ENCODE data around the gene CDCP2. TPM values are rescaled to one million over a fixed set of nuclear protein-coding genes. Genes with fewer than 3 reads are reported as not detected.

The CDCP2 gene
- total and polyA plus RNA-seq, 2 experiments from 2014 or later, result not detected

DNA sequence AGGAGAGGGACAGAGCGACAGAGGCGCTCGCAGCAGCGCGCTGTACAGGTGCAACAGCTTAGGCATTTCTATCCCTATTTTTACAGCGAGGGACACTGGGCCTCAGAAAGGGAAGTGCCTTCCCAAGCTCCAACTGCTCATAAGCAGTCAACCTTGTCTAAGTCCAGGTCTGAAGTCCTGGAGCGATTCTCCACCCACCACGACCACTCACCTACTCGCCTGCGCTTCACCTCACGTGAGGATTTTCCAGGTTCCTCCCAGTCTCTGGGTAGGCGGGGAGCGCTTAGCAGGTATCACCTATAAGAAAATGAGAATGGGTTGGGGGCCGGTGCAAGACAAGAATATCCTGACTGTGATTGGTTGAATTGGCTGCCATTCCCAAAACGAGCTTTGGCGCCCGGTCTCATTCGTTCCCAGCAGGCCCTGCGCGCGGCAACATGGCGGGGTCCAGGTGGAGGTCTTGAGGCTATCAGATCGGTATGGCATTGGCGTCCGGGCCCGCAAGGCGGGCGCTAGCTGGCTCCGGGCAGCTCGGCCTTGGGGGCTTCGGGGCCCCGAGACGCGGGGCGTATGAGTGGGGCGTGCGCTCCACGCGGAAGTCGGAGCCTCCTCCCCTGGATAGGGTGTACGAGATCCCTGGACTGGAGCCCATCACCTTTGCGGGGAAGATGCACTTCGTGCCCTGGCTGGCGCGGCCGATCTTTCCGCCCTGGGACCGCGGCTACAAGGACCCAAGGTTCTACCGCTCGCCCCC is 47.1 kb upstream of the CDCP2 start, which contains the start of the genes CYB5RL and MRPL37:
TSS of gene CYB5RL (minus strand) at position 266 of the 754 bp plus-strand sequence. CDS start 4,414 bp downstream, outside the sequence.
TSS of gene MRPL37 (plus strand) at position 403 of the 754 bp plus-strand sequence. CDS start at position 480, 77 bp downstream.
- H3K4me1 ChIP-seq (ENCODE audit: insufficient read depth), result peaks cover 16% of the 10 kb centered on the region
- Mint-ChIP-seq H3K4me3 (peak within 1 kb of the TSS; percentile 96), H3K36me3 (ENCODE audit: low read depth) (peaks cover 7% of the 10 kb centered on the region), H3K27me3 (ENCODE audit: insufficient read depth, low read depth, poor library complexity) (peaks cover 2% of the 10 kb centered on the region), H3K4me1 (peaks cover 12% of the 10 kb centered on the region), H3K9me3 (no peaks in the 10 kb centered on the region), H3K27ac (peak within 1 kb of the TSS; percentile 91)
- H3K9me2 ChIP-seq (ENCODE audit: insufficient read depth), result no peaks in the 10 kb centered on the region
- ATAC-seq (peak; percentile 98), DNase-seq (ENCODE audit: low spot score) (peak; percentile 100)
- peaks cover 40% of the 10 kb centered on the region for H3K79me2 ChIP-seq (replicated peaks; ENCODE audit: insufficient read depth)
- no peaks in the 10 kb centered on the region for H3K27me3 ChIP-seq (ENCODE audit: insufficient read depth)
- H3K4me3 ChIP-seq, result peak within 1 kb of the TSS; percentile 90
- H2AFZ ChIP-seq, result peak within 1 kb of the TSS; percentile 5; the same call in 1 of the 2 replicates
- peak; percentile 93 for TF ChIP-seq POLR2AphosphoS5 (IDR thresholded peaks at IDR 0.05; ENCODE audit: low read depth)
- TF ChIP-seq, protein P1, sequence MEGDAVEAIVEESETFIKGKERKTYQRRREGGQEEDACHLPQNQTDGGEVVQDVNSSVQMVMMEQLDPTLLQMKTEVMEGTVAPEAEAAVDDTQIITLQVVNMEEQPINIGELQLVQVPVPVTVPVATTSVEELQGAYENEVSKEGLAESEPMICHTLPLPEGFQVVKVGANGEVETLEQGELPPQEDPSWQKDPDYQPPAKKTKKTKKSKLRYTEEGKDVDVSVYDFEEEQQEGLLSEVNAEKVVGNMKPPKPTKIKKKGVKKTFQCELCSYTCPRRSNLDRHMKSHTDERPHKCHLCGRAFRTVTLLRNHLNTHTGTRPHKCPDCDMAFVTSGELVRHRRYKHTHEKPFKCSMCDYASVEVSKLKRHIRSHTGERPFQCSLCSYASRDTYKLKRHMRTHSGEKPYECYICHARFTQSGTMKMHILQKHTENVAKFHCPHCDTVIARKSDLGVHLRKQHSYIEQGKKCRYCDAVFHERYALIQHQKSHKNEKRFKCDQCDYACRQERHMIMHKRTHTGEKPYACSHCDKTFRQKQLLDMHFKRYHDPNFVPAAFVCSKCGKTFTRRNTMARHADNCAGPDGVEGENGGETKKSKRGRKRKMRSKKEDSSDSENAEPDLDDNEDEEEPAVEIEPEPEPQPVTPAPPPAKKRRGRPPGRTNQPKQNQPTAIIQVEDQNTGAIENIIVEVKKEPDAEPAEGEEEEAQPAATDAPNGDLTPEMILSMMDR (conservative IDR thresholded peaks at IDR 0.05; ENCODE audit: low read depth in 2 of 2), result no peak
- TF ChIP-seq, protein P2, sequence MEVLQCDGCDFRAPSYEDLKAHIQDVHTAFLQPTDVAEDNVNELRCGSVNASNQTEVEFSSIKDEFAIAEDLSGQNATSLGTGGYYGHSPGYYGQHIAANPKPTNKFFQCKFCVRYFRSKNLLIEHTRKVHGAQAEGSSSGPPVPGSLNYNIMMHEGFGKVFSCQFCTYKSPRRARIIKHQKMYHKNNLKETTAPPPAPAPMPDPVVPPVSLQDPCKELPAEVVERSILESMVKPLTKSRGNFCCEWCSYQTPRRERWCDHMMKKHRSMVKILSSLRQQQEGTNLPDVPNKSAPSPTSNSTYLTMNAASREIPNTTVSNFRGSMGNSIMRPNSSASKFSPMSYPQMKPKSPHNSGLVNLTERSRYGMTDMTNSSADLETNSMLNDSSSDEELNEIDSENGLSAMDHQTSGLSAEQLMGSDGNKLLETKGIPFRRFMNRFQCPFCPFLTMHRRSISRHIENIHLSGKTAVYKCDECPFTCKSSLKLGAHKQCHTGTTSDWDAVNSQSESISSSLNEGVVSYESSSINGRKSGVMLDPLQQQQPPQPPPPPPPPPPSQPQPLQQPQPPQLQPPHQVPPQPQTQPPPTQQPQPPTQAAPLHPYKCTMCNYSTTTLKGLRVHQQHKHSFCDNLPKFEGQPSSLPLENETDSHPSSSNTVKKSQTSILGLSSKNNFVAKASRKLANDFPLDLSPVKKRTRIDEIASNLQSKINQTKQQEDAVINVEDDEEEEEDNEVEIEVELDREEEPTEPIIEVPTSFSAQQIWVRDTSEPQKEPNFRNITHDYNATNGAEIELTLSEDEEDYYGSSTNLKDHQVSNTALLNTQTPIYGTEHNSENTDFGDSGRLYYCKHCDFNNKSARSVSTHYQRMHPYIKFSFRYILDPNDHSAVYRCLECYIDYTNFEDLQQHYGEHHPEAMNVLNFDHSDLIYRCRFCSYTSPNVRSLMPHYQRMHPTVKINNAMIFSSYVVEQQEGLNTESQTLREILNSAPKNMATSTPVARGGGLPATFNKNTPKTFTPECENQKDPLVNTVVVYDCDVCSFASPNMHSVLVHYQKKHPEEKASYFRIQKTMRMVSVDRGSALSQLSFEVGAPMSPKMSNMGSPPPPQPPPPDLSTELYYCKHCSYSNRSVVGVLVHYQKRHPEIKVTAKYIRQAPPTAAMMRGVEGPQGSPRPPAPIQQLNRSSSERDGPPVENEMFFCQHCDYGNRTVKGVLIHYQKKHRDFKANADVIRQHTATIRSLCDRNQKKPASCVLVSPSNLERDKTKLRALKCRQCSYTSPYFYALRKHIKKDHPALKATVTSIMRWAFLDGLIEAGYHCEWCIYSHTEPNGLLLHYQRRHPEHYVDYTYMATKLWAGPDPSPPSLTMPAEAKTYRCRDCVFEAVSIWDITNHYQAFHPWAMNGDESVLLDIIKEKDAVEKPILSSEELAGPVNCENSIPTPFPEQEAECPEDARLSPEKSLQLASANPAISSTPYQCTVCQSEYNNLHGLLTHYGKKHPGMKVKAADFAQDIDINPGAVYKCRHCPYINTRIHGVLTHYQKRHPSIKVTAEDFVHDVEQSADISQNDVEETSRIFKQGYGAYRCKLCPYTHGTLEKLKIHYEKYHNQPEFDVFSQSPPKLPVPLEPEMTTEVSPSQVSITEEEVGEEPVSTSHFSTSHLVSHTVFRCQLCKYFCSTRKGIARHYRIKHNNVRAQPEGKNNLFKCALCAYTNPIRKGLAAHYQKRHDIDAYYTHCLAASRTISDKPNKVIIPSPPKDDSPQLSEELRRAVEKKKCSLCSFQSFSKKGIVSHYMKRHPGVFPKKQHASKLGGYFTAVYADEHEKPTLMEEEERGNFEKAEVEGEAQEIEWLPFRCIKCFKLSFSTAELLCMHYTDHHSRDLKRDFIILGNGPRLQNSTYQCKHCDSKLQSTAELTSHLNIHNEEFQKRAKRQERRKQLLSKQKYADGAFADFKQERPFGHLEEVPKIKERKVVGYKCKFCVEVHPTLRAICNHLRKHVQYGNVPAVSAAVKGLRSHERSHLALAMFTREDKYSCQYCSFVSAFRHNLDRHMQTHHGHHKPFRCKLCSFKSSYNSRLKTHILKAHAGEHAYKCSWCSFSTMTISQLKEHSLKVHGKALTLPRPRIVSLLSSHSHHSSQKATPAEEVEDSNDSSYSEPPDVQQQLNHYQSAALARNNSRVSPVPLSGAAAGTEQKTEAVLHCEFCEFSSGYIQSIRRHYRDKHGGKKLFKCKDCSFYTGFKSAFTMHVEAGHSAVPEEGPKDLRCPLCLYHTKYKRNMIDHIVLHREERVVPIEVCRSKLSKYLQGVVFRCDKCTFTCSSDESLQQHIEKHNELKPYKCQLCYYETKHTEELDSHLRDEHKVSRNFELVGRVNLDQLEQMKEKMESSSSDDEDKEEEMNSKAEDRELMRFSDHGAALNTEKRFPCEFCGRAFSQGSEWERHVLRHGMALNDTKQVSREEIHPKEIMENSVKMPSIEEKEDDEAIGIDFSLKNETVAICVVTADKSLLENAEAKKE (CRISPR knock-in tag; IDR thresholded peaks at IDR 0.05), result no peak
- TF ChIP-seq CREB1 (CRISPR knock-in tag; IDR thresholded peaks at IDR 0.05; ENCODE audit: low read depth), result peak; percentile 76
- H3K27ac ChIP-seq (ENCODE audit: low read depth), result no peak within 1 kb of the TSS
- peaks cover 32% of the 10 kb centered on the region for H4K20me1 ChIP-seq (replicated peaks; ENCODE audit: insufficient read depth)
- no peaks in the 10 kb centered on the region for H3F3A ChIP-seq (replicated peaks; ENCODE audit: low read depth)
- peak within 1 kb of the TSS; percentile 98 for H3K4me2 ChIP-seq
- H3K36me3 ChIP-seq (ENCODE audit: insufficient read depth), result peaks cover 5% of the 10 kb centered on the region

Measured in GM23338 (cell line).